Ammon's horn (tissue), 1 donor: ENCODE measurements around the gene PSPH.
A peak's percentile ranks its signal among the peaks of the same experiment; 100 is the strongest.
"Not testable (repeated sequence)": the region's sequence is repeated elsewhere in the genome, so short reads cannot be mapped to it uniquely, and the experiment has no call there.

Source experiments
- DNase-seq: peaks from one replicate; pipeline ENCODE4 v3.0.0-alpha.2; 2016; ENCODE audit warnings: low spot score

PSPH gene

GRCh38 chr7:56062382-56062781, 11.1 kb upstream of the PSPH start:
- DNase-seq = no peak

GRCh38 chr7:56053993-56054392, 2.7 kb upstream of the PSPH start:
- DNase-seq = no peak

- no peak for DNase-seq
These were observed 2.1 kb upstream of the PSPH start for GRCh38 chr7:56053379-56053778.

GRCh38 chr7:56051053-56051338, 248 bp downstream of the PSPH start:
- DNase-seq = no peak

GRCh38 chr7:56048763-56049162, 2.5 kb downstream of the PSPH start:
- DNase-seq = not testable (repeated sequence)

- no peak for DNase-seq
These were observed 3.0 kb downstream of the PSPH start for GRCh38 chr7:56048245-56048644.

GRCh38 chr7:56047446-56048116, 3.7 kb downstream of the PSPH start:
- DNase-seq = not testable (repeated sequence)

GRCh38 chr7:56046721-56047445, 4.4 kb downstream of the PSPH start:
- DNase-seq = no peak

GRCh38 chr7:56045758-56046157, 5.5 kb downstream of the PSPH start:
- DNase-seq = not testable (repeated sequence)

GRCh38 chr7:56040730-56041129, 10.5 kb downstream of the PSPH start:
- DNase-seq = no peak

GRCh38 chr7:56033671-56034432, 17.4 kb downstream of the PSPH start:
- peak; percentile 73 for DNase-seq

GRCh38 chr7:56032578-56032977, 18.7 kb downstream of the PSPH start:
- not testable (repeated sequence) for DNase-seq

GRCh38 chr7:56031556-56031955, 19.7 kb downstream of the PSPH start:
- DNase-seq = not testable (repeated sequence)

- no peak for DNase-seq
These were observed 20.9 kb downstream of the PSPH start for GRCh38 chr7:56030340-56030739.

- DNase-seq = no peak
These were observed 22.2 kb downstream of the PSPH start for GRCh38 chr7:56028942-56029630.

- DNase-seq = no peak
These were observed 24.7 kb downstream of the PSPH start for GRCh38 chr7:56026538-56026937.

GRCh38 chr7:56023500-56023899, 27.7 kb downstream of the PSPH start:
- no peak for DNase-seq

GRCh38 chr7:56019501-56019900, 31.7 kb downstream of the PSPH start:
- DNase-seq = no peak

- not testable (repeated sequence) for DNase-seq
These were observed 34.2 kb downstream of the PSPH start for GRCh38 chr7:56017015-56017414.

- peak; percentile 82 for DNase-seq
These were observed 41.5 kb downstream of the PSPH start for GRCh38 chr7:56009695-56010094.

- peak; percentile 72 for DNase-seq
These were observed 43.4 kb downstream of the PSPH start for GRCh38 chr7:56007891-56008290.

GRCh38 chr7:56007167-56007652, 44.0 kb downstream of the PSPH start:
- DNase-seq = no peak
